Prostate gland (tissue), 2 donors: ENCODE results near the gene MTURN.

Experiments
- CTCF ChIP-seq, 4 experiments: fragments of 200-600 bp in 2 of 4; fragments of 450-650 bp in 2 of 4; sonication (generic) in 2 of 4; IDR thresholded peaks; 1 replicate in 3 of 4; 2 replicates in 1 of 4; pipeline ENCODE4 v1.5.1; 2016 to 2019; ENCODE audit warnings: antibody characterized with exemption in 4 of 4, mild to moderate bottlenecking in 2 of 4, moderate library complexity in 2 of 4
- POLR2A ChIP-seq: fragments of 450-650 bp; IDR thresholded peaks from one replicate; pipeline ENCODE4 v1.6.1; 2016; ENCODE audit warnings: antibody characterized with exemption, mild to moderate bottlenecking
- POLR2AphosphoS5 ChIP-seq: sonication (generic); formaldehyde crosslinking; IDR thresholded peaks from one replicate; pipeline ENCODE4 v1.6.1; 2017; ENCODE audit warnings: antibody characterized with exemption

GRCh38 chr7:30199271-30199670 lies 64.5 kb downstream of the MTURN start:
- TF ChIP-seq CTCF (IDR thresholded peaks at IDR 0.05) (no peak), POLR2A (no peak), POLR2AphosphoS5 (no peak)
